Stimulated activated CD4-positive, alpha-beta T cell treated with anti-CD3 and anti-CD28 coated beads, Interleukin-1b, Interleukin-23, amount 100 ng/mL, for 24 hours (primary cell): ENCODE data around the gene CCDC149.

ENCODE experiments used
- DNase-seq, 4 experiments: peaks; one replicate each; pipeline ENCODE4 v3.0.0-alpha.2; 2020; ENCODE audit warnings: low read depth in 4 of 4, low spot score in 1 of 4

Gene CCDC149

GRCh38 chr4:24845132-24845531, 67.7 kb downstream of the CCDC149 start:
- DNase-seq = no peak

- no peak for DNase-seq
Observed at GRCh38 chr4:24843096-24843495, 69.7 kb downstream of the CCDC149 start.

GRCh38 chr4:24842356-24842755, 70.5 kb downstream of the CCDC149 start:
- no peak for DNase-seq

- DNase-seq = no peak
Observed at GRCh38 chr4:24840826-24841543, 71.9 kb downstream of the CCDC149 start.

- DNase-seq = no peak
Observed at GRCh38 chr4:24840362-24840761, 72.5 kb downstream of the CCDC149 start.

GRCh38 chr4:24837781-24838180, 75.1 kb downstream of the CCDC149 start:
- no peak for DNase-seq

GRCh38 chr4:24837336-24837735, 75.5 kb downstream of the CCDC149 start:
- DNase-seq = no peak

- DNase-seq = no peak
Observed at GRCh38 chr4:24836661-24837242, 76.1 kb downstream of the CCDC149 start.

GRCh38 chr4:24835696-24836095, 77.1 kb downstream of the CCDC149 start:
- DNase-seq = no peak

GRCh38 chr4:24831637-24832036, 81.2 kb downstream of the CCDC149 start:
- DNase-seq = no peak

GRCh38 chr4:24824720-24825119, 88.1 kb downstream of the CCDC149 start:
- no peak for DNase-seq

GRCh38 chr4:24820541-24820940, 92.3 kb downstream of the CCDC149 start:
- no peak for DNase-seq

- no peak for DNase-seq
Observed at GRCh38 chr4:24816797-24817196, 96.0 kb downstream of the CCDC149 start.

- no peak for DNase-seq
Observed at GRCh38 chr4:24813732-24814131, 99.1 kb downstream of the CCDC149 start.

- no peak for DNase-seq
Observed at GRCh38 chr4:24810871-24811631, 101.8 kb downstream of the CCDC149 start.

- no peak for DNase-seq
Observed at GRCh38 chr4:24809815-24810405, 102.9 kb downstream of the CCDC149 start.

GRCh38 chr4:24809376-24809775, 103.5 kb downstream of the CCDC149 start:
- DNase-seq = no peak

GRCh38 chr4:24808955-24809354, 103.9 kb downstream of the CCDC149 start:
- no peak for DNase-seq

- DNase-seq = no peak
Observed at GRCh38 chr4:24808261-24808660, 104.6 kb downstream of the CCDC149 start.

- no peak for DNase-seq
Observed at GRCh38 chr4:24807611-24808010, 105.2 kb downstream of the CCDC149 start.

- DNase-seq = no peak
Observed at GRCh38 chr4:24806206-24806990, 106.4 kb downstream of the CCDC149 start.
